Stimulated activated CD8-positive, alpha-beta memory T cell treated with anti-CD3 and anti-CD28 coated beads, Interleukin-4, amount 100 ng/mL, for 24 hours (primary cell): Measurements from ENCODE around the gene PKD2L1.

Source experiments
- DNase-seq: peaks from one replicate; pipeline ENCODE4 v3.0.0-alpha.2; 2020; ENCODE audit warnings: low read depth

PKD2L1 gene

DNA sequence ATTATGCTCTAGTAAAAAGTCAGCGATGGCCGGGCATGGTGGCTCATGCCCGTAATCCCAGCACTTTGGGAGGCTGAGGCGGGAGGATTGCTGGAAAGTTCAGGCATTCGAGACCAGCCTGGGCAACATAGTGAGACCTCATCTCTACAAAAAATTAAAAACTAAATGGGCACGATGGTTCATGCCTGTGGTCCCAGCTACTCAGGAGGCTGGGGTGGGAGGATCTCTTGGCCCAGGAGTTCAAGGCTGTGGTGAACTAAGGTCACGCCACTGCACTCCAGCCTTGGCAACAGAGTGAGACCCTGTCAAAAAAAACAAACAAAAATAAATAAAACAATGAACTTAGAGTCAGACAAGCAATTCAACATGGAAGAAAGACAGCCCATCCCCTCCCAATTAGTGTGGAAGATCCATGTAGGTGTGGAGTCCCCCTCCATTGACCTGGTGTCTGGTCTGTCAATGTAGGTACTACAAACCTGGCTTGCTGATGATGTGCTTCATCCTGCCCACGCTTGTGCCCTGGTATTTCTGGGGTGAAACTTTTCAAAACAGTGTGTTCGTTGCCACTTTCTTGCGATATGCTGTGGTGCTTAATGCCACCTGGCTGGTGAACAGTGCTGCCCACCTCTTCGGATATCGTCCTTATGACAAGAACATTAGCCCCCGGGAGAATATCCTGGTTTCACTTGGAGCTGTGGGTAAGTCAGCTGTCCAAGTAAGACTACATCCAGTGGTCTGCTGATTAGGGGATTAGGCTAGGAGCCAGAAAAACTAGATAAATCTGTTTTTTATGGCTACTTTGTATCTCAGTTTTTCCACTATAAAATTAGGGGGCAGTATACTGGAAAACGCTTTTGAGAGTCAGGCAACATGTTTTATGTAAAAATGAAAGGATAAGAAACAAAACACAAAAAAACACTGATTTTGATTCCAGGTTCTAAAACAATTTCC, 26.3 kb upstream of the PKD2L1 start:
- DNase-seq, result no peak

DNA sequence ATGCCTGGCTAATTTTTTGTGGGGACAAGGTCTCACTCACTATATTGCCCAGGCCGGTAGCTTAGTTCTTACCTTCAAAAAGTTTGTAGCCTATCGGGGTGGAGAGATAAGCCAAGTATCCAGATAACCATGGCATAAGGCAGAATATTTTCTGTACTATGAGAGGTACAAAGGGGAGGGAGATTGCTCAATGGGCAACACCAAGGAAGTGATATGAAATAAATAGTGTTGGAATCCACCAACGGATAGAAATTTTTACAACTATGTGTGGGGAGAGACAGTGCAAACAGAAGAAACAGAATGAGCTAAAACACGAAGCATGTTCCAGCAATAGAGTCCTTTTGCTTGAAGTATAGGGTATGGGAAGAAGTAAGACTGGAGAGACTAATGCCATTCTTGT, 25.1 kb upstream of the PKD2L1 start:
- no peak for DNase-seq

DNA sequence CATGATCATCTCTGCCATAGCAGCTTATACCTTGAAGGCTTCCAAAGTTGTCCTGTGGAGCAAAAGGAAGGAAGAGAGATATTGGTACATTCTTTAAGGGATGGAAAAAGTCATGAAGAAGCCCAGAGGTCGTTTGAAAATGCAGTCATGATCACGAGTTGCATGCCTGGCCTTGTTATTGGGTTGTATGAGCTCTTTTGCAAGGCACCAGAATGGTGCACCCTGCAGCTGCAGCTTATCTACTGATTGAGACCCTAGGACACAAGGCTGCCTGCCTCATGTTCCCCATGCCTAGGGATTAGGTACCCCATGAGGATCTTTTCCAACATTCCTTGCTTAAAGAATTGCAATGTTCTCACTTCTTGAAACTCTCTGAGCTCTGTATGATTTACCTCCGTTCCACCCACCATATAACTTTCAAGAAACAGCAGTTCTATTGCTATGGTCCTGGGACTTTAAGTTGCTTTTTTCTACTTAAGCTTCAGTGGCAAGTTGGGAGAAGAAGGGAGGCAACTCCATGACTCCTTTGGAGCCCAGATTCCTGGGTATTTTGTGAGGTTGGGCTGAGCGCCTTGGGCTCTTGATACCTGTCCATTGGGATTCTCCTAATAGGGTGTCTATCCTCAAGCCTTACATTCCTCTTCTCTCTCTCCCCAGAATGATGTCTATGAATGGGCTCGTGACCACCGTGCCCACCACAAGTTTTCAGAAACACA, 23.9 kb upstream of the PKD2L1 start:
- DNase-seq, result no peak

DNA sequence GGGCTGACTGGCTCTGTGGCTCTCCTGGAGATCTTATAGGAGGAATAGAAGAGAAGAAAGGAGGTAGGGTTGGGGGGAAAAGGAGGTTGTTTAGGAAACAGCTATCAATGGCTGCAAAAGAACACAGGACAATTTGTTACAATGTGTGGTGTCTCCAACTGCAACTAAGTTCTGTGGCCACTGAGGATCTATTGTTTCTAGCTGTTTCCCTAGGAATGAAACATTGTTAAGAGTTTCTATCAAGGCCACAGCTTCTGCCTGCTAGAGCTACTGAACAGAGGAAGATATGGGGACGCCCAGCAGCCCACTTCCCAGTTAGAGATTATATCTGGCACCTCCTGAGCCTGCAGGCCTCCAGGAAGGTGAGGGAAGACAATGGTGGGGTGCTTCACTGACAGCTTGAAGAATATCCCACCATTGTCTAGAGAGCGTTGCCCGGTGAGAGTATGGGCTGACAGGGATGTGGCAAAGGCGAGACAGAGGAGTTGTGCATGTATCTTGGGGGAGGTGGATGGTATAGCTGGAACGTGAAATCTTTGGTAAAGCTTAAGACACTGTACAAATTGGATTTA, 21.0 kb upstream of the PKD2L1 start:
- DNase-seq, result no peak

DNA sequence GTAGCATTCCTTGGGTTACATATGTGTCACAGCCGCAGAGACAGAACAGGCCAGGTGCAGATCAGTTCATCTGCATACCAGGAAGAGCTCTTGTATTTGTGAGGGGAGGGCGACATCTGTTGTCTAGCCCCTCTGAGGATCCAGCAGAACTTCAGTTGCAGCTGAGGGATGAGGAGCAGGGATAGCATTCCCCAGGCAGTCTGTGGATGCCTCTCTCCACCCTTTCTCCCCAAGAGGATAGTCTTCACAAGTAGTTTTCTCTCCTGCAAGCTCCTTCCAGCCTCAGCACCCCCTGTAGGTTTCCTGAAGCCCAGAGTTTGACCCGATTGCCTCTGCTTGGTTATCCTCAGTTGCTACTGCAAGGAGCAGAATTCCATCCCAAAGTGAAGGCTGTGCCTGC, 19.6 kb upstream of the PKD2L1 start:
- no peak for DNase-seq

DNA sequence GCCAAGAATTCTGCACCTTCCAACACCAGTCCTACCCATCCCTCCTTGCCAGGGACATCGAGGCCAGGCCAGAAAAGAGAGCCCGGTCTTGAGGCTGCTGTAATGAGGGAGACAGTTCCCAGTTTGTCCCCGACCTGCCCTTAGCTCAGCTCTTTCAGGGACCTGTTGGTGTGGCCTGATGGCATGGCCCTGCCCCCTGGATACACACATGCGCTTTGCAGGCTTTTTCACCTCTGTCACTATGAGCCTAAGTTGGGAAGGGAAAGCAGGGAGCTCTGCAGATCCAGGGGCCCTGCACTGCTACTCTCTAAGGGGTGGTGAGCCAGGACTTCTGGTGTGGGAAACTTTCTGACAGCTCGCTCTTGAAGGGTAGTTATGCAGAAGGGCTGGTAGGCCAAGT, 19.1 kb upstream of the PKD2L1 start:
- DNase-seq, result no peak

DNA sequence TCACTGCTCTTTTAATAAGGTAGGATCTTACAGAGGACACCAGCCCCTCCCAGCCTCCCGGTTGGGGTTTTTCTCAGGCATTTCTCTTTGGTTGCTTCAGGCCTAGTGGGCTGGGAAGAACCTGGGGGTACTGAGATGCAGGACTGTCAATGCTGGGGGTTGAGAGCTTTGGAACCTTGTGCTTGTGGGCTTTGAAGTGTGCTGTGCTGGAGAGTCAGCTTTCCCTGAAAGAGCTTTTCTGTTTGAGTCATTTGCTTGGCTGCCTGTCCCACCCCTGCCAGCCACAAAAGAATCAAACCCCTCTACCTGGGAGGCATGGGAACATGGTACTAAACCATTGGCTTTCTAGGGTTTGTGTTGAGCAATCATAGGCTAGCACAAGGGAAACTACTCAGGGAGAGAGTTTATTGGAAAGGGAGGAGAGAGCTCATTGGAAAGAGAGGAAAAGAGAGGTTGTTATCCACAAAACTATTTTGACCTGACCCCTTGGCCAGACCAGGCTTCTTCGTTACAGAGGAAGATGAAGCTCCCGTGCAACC, 18.4 kb upstream of the PKD2L1 start:
- no peak for DNase-seq

DNA sequence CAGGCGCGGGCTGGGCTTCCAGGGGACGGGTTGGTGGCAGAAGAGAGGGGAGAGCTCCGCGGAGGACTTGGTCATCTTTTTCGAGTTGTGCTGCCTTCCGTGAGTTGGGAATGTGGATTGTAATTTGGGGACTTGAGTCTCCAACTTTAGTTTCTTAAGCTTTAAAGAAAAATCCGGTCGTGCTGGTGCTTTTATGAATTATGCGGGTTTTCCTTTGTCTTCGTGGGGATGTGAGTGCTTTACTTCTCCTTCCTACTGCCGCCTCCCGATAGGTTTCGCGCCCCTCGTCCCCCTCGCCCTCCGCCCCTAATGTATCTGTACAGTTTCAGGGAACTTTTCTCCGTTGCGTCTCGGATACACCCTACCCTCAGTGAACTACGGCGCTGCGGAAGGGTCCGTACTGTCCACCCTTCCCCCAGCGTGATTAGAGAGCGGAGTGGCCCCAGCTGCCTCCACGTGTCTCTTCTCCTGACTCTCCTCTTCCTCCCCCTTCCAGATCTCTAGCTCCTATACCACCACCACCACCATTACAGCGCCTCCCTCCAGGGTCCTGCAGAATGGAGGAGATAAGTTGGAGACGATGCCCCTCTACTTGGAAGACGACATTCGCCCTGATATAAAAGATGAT, 17.7 kb upstream of the PKD2L1 start:
- no peak for DNase-seq

DNA sequence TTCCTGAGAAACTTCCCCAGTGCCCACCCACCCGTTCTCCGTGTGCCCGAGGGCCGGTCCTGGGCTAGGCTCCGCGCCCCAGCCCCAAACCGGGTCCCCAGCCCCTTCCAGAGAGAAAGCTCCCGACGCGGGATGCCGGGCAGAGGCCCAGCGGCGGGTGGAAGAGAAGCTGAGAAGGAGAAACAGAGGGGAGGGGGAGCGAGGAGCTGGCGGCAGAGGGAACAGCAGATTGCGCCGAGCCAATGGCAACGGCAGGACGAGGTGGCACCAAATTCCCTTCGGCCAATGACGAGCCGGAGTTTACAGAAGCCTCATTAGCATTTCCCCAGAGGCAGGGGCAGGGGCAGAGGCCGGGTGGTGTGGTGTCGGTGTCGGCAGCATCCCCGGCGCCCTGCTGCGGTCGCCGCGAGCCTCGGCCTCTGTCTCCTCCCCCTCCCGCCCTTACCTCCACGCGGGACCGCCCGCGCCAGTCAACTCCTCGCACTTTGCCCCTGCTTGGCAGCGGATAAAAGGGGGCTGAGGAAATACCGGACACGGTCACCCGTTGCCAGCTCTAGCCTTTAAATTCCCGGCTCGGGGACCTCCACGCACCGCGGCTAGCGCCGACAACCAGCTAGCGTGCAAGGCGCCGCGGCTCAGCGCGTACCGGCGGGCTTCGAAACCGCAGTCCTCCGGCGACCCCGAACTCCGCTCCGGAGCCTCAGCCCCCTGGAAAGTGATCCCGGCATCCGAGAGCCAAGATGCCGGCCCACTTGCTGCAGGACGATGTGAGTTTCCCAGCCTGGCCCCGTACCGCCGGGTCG, 16.9 kb upstream of the PKD2L1 start, which contains the start of gene SCD:
SCD (plus strand) TSS at position 469 of the 803 bp plus-strand sequence; CDS start at position 741, 272 bp downstream.
- DNase-seq, result peak; percentile 71

DNA sequence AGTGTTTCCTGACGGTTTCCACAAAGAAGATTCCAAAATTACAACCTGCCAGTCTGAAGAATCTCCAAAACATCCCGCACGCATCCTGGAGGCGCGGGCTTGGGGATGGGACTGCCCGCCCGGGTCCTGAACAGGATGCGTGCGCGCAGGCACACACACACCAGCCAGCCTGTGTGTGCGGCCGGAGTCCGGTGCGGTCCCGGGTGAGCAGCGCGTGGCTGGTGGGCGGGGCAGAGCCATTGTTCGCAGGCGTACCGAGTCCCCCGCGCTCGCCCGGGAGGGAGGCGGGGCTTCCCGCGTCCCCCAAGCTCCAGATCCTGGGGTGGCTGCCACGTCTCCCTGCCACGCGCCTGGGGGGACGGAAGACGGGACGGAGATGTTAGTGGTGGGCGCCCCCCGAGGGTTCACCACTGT, 16.3 kb upstream of the PKD2L1 start:
- DNase-seq, result peak; percentile 66

DNA sequence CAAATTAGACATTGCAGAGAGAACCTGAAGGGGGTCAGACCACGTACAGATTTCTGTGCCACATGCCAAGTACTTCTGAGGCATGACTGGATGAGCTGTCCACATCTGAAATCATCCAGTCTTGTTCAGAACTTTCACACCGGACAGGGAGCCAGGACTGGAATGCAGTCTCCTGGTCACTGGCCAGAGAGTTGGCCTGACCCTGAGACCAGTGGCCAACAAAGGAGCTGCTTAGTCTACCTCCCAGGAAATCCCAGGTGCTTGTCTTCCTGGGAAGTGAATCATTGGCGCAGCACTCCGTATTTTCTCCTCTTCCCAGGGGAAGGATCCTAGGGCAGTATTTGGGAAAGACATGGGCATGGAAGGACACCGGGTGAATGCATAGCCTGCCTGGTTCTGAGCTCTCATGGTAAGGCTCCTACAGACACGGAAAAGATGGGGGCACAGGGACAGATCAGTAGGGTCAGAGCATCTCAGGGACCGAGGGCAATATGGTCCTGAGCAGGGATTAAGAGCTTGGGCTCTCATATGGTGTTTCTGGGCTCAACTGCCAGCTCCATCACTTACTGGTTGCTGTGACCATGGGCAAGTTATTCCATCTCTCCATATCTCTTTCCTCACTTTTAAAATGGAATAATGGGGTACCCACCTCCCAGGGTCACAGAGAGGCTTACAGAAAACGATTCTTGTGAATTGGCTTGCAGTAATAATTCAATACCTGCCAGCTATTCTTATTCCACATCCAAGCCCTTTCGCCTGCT, 15.7 kb upstream of the PKD2L1 start:
- no peak for DNase-seq

DNA sequence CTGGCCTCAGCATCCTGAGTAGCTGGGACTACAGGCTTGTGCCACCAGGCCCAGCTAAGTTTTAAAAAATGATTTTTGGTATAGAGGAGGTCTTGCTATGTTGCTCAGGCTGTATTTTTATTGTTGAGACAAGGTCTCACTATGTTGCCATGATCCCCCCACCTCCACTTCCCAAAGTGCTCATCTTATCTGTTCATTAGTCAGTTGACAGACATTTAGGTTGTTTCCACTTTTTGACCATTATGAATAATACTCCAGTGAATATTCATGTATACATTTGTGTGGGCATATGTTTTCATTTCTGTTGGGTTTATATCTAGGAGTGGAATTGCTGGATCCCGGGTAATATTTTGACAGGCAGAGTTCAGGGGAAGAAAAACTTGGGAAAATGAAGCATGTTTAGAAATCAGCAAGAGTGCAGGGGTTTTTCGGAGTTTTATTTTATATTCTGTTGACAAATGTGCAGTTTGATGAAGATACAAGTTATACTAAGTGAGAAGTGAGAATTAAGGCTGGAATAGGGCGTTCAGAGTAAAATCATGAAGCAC, 14.3 kb upstream of the PKD2L1 start:
- no peak for DNase-seq

DNA sequence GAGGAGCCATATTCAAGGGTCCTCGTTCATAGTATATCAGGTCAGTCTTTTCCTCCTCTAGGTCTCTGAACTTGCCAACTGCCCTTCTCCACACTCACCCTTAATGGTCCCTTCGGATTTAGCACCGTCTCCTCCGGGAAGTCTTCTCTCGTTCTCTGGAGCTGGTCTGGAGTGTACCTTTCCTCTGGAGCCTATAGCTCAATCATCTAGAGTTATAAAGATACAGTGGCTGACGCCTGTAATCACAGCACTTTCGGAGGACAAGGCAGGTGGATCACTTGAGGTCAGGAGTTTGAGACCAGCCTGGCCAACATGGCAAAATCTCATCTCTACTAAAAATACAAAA, 12.6 kb upstream of the PKD2L1 start:
- DNase-seq, result no peak

DNA sequence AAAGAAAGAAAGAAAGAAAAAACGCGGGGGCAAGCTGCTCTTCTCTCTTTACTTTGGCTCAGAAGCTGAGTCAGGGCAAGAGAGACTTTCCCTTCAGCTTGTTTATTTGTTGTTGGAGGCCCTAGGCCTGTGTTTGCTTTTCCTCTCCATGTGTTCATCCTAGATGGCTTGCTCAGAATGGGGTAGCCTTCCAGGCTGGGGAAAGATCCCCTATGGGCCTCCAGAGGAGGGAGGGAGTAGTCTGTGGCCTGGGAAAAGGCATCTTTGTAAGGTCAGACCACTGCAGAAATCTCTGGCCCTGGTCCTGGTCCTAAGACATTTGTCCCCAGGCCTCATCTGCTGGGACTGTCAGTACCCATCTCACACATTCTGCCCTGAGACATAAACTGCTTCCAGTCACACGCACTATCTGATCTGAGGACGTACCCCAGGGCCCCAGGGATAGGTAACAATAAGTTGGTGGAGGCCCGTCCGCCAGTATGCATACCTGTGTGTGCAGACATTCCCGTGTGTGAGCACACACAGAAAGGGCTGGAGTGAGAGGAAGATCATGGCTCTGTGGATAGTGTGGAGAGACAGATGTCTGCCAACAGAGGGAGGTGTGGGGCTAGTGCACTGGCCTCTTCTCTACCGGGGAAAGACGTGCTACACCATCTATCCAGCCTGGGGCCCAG, 12.1 kb upstream of the PKD2L1 start:
- no peak for DNase-seq

DNA sequence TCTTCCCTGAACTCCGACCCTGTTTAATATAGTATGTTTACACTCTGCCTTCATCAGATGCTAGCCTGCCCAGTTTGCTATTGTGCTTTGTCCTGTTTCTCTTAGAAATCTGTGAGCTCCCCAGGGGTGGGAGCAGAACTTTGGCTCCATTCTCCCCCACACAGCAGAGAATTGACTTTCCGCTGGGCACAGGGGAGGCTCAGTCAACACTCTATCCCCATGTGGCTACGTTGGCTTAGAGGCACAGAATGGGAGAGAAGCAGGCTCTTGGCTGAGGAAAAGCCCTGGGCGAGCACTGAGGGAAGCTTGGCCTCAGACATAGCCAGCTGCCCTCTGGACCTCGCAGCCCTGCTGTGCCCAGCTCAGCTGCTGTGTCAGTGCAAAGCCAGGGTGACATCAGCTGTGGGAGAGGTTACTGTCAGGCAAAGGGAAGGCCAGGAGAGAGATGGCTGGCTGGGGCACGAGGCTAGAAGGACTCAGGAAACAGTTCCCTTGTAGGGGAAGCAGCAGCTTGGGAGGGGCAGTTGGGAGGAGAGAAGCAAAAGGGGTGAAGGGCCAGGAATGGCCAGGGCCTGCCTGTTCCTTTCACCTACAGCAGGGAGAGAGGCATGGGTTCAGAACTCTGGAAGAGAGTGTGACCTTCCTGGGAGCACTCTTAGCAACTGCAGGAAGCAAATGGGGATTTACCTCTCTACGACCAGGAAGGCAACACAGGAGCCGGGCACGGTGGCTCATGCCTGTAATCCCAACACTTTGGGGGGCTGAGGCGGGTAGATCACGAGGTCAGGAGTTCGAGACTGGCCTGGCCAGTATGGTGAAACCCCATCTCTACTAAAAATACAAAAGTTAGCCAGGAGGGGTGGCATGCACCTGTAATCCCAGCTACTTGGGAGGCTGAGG, 11.2 kb upstream of the PKD2L1 start:
- DNase-seq, result no peak

DNA sequence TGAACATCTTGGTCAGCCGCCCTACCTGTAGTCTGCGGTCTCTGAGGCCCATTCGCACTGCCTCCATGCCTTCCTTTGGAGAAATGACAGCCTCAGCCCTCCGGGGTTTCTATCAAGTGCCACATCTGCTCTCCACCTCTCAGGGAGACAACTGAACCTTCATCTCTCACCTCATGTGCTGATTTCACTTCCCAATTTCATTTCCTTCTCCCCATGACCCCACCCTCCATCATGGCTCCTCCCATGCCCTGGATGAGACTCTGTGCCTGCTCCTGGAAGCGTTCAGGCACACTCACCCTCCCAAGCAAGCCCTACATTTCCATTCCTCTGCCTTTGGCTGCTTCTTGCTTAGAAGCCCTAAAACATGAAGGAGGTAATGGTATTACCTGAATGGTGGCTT, 9.2 kb upstream of the PKD2L1 start:
- no peak for DNase-seq

DNA sequence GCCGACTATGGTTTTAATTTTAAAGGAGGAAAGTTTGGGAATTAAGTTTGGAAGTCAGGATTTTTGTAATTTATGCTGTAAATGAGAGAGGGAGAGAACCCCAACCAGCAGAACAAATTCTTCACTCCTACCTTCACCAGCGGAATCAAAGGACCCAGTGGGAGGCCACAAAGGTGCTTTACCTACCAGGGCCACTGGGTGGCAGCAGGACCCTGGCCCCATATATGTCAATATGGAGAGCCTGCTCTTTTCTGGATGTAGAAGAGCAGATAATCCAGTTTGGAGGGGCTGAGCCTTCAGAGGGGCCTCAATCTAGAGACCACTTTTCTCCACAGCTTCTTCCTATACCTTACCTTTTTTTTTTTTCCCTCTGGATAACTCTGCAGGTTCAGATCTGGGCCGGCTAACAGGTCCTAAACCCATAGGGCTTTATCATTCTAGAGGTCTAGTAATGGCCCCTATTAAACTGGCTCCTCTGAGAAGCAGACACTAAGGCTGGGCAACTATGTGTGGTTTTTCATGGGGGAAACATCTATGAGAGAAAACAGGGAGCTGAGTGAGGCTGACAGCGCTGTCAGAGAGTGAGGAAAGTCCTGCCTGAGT, 8.5 kb upstream of the PKD2L1 start:
- peak; percentile 63 for DNase-seq

DNA sequence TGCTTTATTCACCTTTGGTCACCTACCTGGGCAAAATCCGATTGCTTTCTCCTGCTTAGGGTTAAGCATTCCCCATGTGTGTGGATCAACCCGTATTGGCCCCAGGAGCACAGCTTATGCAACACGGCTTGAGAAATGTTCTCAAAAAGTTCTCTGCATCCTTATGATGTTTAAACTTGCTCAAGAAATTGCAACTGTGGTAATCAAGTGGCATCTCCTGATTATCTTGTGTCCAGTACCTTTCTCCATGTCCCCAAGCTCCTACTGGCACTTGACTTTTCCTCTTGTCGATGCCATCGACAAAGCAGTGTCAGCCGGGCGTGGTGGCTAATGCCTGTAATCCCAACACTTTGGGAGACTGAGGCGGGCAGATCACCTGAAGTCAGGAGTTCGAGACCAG, 4.7 kb upstream of the PKD2L1 start:
- DNase-seq, result no peak
